HG02840 (cell line): ENCODE results near the gene DAB1.

Experiments
- ATAC-seq: cut with Tn5 transposase; IDR thresholded peaks from one replicate; pipeline ENCODE4 v1.9.1; 2021; ENCODE audit warnings: mild to moderate bottlenecking, moderate library complexity, moderate number of reproducible peaks; ENCODE audit not compliant: unreplicated experiment, low FRiP score

DAB1 gene

DNA sequence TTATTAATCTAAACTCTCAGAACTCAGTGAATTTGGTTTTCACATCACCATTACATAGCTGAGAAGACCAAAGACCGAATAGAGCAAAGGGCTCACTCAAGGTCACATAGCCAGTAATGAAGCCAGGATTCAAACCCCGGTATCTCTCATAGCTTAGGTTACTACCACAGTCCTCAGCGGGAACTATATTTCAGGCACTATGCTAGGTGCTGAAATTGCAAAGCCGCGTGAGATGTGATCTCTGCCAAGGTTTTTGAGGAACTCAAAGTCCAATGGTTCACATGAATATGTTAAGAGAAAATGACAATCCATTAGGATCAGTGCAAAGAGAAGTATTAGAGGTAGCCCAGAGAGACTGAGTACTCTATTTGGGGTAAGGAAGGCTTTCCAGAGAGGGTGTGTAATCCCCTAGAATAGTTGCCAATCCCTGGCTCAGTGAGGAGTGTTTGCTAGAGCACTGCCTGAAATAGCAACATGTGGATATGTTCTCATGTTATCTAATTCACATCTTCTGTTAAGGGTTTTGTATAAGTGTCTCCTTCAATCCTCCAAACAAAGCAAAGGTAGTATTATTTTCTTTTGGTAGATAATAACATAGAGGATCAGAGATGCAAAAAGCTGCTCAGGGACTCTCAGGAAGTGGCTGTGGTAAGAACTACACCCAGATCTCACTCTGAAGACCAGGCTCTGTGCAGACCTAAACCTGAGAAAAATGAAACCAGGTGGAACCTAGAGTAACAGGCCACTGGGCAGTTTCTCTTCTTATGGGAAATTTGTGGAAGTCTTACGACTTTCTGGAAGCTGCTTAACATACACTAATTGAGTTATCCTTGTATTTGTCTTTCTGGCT, 365.0 kb downstream of the DAB1 start:
- no peak for ATAC-seq

DNA sequence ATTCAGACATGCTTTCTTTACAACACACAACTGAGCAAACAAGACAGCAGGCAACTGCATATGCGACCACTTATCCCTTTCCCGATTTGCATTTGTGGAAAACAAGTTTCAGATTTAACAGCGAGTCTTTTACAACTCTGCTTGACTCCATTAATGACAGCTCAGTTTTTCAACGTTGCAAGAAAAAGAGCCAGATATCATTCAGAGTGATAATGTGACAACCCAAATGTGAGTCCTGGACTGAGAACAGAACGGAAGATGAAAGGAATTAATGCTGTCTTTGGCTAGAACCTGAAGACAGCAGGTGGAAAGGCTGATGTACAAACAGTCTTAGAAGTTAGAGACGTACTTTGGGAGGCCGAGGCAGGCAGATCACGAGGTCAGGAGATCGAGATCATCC, 375.0 kb downstream of the DAB1 start:
- no peak for ATAC-seq

DNA sequence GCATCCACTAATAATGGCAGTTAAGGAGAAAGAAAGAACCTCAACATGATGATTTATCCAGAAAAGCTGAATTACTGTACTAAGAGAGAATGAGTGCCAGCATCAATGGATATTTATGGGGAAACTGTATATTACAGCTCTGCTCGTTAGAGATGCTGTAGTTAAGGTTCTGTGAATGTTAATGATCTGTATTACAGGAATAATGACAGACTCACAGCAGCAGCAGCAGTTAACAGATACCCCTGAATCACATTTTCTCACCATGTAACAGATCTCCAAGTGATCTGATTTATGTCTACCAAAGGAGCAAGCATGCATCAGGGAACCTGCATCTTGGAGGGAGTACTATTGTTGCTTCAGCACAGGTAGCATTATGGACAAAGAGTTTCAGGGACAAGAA, 377.4 kb downstream of the DAB1 start:
- no peak for ATAC-seq

DNA sequence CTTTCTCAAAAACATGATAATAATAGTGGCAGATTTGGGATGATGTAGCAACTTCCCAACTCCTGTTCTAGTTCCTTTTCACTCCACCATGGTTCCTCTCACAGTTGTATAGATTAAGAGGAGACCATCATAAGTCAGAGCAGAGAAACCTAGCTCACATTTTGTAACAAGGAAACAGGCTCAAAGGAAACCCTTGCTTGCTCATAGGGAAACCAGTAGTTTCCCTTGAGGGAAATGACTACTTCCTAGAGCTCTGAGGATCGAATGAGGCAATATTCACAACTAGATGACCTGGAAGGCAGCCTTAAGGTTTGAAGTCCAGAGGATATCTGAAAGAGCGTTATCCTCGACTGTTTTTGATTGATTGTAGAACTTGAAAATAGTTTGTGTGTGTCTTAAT, 382.0 kb downstream of the DAB1 start:
- ATAC-seq, result no peak

DNA sequence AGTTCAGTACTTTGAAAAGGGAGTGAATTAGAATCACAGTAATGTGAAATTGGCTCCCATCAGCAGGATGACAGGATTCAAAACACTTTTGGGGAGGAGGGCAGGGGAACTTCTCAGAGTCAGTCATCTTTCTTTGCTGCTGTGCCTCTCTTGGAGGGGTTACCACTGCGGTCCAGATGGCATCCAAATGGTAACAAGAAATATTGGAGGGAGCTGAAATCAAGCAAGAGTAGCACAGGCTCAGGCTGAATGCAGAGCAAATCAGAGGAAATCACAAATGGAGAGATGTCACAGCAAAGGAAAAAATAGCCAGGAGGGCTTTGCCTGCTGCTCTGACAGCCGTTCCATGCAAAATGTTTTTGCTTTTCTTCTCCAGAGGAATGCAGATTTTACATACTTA, 383.0 kb downstream of the DAB1 start:
- no peak for ATAC-seq

DNA sequence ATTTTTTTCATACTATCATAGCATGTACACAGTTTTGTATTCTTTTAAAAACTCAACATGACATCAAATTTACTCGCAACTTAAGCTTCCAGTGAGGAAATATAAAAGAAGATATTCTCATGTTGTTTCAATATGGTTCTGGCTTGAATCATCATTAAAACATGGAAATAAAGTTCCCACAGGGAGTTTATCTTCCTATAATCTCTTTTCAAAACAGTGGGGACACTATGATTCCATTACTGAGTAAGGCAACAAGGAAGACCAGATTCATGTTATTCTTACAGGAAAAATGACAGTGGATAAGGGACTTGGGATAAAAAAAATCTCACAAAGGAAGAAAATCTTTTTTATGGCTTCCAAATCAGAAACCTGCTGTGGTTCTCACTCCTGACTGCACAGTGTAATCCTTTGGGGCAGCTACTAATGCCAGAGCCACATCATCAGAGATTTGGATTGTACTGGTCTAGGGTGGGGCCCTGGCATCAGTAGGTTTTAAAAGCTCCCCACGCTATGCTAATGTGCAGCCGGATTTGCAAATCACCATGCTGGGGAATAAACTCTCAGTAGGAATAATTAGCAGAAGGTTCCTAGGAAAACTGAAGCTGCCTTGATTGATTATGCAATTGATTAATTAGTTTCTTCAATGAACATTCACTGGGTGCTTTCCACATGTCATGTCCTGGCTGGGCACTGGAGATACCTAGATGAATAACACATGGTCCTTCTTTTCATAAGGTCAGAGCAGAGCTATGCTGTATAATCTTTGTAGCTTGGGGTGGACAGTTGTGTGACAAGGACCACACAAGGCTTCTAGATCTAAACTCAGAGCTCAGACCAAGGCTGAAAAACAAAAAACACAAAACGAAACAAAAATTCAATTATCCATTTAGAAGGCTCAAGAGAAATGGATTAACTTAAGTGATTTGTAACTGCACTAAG, 386.9 kb downstream of the DAB1 start:
- no peak for ATAC-seq

DNA sequence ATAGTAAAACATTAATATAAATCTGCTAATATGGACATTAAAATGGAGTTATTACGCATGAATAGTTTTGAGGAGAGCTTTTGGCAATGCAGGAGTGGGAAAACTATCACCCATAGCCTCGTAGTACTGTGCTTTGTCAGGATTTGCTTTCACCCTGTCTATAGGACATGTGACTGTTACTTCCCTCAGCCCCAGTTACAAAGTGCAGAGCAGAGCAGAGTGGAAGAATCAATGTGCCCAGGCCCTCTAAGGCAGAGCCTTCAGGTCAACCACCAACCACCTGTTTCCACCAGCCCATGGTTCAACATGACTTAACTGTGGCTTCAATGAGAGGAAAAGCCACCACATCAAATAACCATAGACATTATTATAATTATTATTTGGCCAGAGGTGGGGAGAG, 389.1 kb downstream of the DAB1 start:
- no peak for ATAC-seq

DNA sequence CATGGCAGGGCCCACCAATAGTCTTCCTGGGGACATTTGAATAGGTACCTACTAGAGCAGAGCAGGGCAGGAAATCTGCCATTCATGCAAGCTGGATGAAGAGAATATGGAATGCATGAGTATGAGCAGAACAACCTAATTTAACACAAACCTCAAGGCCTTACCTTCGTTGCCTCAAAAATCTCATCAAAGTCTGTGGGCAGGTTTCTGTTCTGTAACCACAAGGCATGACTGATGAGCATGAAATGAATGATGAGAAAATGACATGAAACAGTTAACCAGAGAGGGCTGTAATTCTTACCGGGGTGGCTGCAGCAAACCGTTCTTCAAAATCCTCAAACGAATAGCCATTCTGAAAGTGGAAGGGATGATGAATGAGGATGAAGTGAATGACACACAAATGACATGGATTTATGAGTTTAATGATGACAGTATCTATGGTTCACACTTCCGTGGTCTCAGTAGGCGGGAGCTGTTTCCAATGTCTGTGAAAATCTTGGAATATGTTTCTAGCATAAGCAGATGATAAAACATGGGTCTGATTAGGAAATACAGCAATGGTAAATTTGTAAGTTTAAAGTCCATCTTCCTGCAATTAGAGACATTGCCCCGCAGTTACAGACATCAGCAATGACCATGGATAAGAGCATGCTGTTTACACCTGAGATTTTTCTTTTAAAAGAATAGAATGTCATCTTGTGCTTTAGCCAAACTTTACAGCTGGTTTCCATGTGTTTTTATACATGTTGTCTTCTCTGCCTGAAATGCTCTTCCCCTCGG, 390.4 kb downstream of the DAB1 start:
- ATAC-seq, result no peak

DNA sequence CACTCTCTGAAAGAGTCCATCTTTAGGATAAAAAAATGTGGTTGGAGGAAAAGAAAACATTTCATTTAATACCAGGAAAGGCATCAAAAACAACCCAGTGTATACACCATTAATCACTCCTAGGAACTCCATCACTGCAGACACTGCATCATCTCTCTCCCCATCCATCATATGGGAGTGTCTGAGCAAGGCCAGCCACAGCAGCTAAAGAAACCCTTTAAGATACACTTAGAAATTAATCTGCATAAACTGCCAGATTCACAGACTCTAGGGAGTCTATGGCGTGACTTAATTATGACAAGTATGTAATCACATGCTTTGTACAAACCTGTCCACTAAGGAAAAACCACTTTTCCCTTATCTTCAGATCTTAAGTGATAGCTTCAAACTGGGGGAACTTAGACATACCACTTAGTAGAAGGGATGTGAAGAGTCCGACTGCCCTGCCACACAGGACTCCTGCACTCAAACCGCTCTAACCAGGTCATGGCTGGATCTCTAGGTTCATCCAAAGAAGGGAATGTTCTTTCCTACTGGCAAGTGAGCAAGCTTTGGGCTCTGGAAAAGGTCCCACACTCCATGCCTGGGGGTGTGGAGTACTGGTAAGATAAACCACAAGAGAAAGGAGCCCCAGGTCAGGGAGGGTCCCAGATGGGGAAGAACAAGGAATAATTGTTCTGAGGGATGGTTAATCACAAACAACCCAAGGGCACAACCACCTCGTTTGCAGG, 397.1 kb downstream of the DAB1 start:
- no peak for ATAC-seq

DNA sequence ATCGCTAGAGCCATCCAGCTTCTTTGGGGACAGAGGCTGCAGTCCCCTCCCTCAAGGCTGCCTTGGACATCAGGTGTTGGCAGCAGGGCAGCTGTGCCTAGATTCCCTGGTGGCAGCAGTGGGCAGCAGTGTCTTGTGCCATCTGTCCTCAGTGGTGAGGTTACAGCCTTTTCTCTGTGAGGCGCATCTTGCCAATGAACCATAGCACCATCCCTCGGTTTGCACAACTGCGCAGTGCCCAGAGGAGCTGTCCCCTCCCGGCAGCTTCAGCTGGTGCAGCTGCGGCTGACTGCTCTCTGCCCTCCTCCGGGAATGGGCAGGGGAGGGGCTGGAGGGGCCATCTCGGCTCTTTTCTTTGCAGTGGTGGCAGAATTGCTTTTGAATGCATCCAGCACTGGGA, 399.0 kb downstream of the DAB1 start:
- no peak for ATAC-seq

DNA sequence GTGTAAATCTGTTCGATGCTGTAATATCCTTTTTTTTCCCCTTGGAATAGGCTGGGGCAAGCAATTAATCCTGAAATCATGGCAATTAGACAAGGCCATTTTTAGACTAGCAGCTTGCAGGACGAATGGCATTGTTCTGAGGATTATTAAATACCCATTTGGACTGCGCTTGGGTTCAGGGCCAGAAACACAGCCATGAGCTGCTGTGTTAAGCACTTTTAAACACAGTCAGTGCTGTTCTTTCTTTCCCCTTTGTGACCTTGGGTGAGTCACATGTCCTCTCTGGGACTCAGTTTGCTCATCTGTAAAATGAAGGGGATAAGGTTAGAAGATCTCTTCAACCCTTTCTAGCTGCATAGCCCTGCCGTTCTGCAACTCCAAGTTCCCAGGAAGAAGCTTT, 399.4 kb downstream of the DAB1 start:
- no peak for ATAC-seq

DNA sequence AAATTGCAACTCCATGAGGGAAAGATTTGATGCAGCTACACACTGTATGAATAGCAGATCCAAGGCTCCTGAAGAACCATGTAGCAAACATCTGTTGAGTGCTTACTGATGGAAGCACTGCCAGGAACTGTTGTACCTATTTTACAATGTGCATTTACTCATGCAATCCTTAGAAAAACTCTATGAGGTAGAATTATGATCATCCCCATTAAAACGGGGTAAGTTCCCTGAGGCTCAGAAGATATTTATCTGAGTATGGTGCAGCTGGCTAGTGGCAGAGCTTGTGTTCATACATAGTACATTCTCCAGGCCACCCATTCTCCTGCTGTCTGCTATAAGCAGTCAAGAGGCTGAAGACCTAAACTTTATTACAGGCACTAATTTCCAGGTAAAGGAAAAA, 403.6 kb downstream of the DAB1 start:
- no peak for ATAC-seq

DNA sequence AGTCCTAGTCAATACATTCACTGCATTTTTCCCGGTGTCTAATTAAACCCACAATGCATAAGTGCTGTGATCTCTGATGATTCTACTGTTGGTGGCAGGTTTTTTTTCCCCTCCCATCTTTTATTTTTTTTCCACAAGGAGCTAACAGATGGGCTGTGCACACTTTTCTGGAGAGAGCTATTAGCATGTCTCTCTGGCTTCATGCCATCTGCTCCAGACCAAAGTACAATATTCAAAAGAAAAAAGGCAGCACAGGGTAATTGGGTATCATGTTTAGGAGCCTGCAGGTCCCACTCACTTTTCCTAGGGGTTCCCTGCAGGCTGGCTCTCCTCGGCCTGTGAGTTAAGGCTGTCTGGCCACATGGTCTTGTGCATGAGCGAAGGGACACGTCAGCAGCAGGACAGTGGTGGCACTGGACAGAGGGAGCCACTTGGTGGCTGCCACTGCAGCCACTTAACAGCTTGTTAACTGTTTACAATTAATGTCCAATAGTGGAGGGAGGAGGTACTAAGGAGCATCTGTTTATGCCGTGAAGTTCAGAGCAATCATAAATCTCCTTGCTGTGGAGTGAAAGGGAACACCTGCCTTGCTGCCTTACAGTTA, 404.5 kb downstream of the DAB1 start:
- ATAC-seq, result no peak

DNA sequence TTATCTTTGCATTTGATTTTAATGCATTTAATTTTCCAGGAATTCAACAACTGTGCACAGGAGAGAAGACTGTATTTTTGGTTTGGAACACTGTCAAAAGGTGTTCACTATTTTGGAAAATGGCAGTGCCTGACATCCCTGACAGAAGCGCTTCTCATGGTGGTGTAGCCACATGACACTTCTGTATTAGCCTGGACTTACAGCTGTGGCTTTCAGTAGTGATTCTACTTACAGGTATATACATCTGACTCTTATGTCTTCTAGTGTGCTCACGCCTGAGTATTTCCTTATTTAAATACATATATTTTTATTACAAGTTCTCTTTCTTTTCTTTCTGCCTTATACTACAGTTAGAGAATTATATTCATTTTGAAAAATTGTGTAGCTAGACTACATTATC, 405.7 kb downstream of the DAB1 start:
- no peak for ATAC-seq

DNA sequence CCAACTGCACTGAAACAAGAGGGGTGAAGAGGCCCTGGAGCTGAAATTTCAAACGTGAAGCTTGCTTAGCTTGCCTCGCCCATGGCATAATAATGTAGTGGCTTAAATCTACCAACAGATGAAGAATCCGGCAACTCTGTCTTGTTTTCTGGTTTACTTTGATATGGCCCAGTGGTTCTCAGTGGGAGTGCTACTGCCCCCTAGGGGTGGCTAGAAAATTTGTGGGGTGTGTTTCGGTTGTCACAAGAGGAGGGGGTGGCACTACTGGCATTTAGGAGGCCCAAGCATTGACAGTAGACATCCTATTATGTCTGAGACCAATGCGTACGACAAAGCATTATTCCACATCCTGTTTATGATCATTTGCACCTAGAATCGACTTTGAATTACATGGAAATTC, 406.1 kb downstream of the DAB1 start:
- no peak for ATAC-seq

DNA sequence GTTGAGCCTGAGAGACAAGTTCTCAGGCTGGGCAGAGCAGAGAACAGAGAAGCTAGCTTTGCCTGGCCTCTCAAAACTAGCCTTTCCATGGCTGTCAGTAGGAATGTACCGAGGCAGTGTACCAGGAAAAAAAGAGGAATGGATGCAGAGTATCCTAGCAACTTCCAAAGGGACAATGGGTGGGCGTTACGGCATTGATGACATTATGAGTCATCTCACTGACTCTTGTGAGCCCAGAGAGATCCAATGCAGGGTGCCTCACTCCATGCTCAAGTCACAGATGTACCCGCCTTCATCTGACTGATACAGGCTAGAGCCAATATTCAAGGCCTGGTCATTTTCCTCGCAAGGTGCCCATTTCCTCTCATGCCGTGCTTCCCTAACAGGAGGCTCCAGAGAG, 406.7 kb downstream of the DAB1 start:
- ATAC-seq, result no peak

DNA sequence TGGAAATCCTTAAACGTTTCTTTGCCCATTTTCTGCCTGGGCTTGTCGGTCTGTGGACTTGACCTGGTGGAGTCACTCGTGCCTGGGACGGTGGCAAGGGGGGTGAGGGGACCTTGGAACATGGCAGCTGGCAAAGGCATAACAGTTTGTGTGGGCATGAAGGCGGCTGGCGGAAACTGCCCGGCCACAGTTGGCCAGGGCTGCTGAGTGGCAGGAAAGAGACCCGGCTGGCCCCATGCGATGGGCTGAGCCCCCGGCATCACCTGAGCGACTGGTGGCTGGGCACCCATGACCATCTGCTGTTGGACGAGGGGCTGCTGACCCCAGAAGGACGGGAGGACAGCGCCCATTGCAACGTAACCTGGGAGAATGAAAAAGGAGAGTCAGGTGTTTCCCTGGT, 408.8 kb downstream of the DAB1 start:
- no peak for ATAC-seq

DNA sequence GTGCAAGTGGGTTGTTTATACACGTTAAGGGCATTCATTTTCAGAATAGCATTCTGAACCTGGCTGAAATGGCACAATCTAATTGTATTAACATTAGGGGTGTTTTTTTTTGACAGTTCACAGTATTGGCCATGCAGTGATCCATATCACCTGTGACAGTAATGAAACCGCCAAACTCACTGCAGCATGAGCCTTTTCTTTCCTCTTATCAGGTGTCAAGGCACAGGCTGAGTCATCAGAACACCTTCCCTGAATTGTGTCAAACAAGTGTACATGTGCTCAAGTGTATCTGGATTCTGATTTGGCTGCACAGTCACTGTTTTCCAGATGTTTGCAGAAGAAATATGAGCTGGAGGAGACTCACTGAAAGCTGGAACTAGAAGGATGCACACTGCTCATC, 410.3 kb downstream of the DAB1 start:
- ATAC-seq, result no peak

DNA sequence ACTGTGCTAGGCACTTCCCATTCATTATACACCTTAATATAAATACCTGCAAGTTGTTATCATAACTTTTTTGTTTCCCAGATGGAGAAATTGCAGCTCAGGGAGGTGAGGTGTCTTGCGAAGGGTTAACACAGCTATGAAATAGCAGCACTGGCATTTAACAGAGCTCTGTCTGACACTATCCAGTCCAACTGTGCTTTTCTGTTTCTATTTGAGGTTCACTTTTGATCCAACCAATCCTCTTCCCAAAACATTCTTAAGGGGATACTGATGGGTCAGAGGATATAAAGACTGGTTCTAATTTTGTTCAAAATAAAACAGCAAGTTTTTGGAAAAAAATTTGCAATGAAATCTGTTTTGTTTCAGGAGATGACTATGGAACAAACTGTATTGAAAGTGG, 411.5 kb downstream of the DAB1 start:
- no peak for ATAC-seq

DNA sequence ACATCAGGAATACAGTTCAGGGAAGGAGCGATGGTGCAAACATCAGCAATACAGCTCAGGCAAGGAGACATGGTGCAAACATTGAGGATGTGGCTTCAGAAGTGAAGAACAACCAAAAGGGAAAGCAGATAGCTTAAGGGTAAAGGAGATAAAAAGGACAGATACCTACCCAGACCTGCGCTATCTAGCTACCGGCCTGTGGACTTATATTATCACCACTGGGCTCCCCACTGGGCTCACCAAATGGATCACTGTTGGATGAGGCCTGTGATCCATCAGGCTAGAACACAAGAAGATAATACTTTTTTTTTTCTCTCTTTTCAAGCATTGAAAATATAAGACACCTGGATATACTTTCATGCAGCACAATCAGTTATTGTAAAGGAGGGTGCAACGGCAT, 413.3 kb downstream of the DAB1 start:
- ATAC-seq, result no peak
